MV-4-11 (cell line): ENCODE measurements around the gene SLC6A20.

Experiments
- DNase-seq: peaks from one replicate; lab custom pipeline; 2025; lab: John Stamatoyannopoulos, UW

SLC6A20 gene

DNA sequence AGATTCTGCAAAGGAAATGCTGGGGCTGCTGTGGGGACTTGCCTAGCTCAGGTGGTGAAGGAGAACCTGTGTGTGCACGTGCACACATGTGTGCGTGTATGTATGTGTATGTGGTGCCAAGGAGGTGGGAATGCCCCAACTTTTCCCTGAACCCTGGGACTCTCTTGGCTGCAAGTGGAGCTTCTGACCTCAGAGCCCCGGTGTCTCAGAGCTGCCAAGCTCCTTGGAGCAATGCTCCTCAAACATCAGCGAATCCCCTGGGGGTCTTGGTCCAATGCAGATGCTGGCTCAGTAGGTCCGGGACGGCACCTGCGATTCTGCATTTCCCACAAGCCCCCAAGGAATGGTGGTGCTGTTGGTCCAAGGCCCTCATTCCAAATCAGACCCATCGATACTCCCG is 5.8 kb upstream of the SLC6A20 start:
- no peak for DNase-seq

- no peak for DNase-seq
Measured at GRCh38 chr3:45800611-45801010, 4.3 kb upstream of the SLC6A20 start.

- DNase-seq = no peak
Measured at GRCh38 chr3:45799586-45799985, 3.2 kb upstream of the SLC6A20 start.

GRCh38 chr3:45798034-45798433 is 1.7 kb upstream of the SLC6A20 start:
- no peak for DNase-seq

- no peak for DNase-seq
Measured at GRCh38 chr3:45796902-45797637, 734 bp upstream of the SLC6A20 start.

DNA sequence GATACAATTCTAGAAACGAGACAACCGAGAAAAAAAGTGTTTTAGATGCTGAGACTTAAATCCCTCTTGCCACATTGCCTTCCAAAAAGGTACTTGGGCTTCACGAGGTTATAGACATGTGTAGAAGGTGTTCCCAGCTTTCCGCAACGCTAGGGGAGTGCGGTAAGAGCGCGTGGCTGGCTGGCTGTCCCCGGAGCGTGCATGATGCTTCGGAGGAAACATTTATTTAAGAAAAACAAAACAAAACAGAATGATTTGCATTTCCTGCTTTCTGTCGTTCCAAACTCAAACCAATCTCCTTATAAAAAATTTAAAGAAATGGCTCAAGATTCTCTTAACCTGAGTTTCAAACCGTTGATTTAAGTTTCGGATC is 841 bp downstream of the SLC6A20 start:
- DNase-seq = no peak

GRCh38 chr3:45794660-45795059 is 1.7 kb downstream of the SLC6A20 start:
- DNase-seq = no peak

- DNase-seq = no peak
Measured at GRCh38 chr3:45794177-45794560, 2.2 kb downstream of the SLC6A20 start.

DNA sequence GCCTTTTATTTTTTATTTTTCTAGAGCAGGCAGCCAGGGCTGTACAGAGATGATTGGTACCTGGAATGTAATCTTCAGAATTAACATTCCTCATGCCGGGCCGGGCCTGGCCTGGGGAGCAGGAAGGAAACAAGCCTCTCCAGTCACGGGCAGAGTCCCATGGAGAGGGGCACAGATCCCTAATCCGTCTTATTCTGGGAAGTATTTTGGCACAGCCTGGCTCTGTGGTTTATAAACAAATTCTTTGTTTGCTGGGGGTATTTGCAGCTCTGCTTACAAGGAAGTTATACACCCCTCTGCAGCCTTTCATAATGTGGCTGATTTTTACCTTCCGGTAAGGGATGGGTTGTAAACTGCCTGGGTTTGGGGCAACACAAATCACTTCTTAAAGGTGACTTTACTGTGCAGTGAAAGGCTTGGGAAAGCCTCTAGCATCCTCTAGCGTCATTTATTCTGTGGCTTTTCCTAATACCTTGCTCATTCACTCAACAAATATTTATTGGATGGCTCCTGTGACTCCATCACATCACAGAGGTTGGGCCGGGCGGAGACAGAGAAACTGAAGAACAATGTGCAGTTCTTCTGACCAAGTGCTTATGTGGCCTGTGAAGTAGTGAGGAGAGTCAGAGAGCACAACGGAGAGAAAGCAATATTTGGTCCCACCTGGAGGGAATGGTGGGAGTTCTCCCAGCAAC is 2.7 kb downstream of the SLC6A20 start:
- DNase-seq = no peak

- no peak for DNase-seq
Measured at GRCh38 chr3:45792516-45793172, 3.7 kb downstream of the SLC6A20 start.

GRCh38 chr3:45792036-45792435 is 4.3 kb downstream of the SLC6A20 start:
- no peak for DNase-seq

DNA sequence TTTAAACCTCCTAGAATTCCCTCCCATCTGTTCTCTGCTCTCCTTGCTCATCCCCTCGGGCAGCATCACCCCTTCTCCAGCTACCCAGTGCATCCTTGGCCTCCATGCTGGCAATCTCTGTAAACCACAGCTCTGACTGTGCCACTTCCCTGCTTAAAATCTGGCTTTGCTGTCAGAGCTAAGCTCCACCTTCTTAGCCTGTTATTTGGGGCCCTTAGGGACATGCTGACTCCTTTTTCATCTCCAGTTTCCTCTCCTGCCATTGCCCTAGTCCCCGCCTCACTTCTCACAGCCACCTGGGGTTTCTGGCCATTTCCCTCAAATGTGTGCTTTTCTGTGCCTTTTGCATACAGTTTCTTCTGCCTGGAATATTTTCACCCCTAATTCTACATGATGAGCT is 5.7 kb downstream of the SLC6A20 start:
- DNase-seq = no peak

DNA sequence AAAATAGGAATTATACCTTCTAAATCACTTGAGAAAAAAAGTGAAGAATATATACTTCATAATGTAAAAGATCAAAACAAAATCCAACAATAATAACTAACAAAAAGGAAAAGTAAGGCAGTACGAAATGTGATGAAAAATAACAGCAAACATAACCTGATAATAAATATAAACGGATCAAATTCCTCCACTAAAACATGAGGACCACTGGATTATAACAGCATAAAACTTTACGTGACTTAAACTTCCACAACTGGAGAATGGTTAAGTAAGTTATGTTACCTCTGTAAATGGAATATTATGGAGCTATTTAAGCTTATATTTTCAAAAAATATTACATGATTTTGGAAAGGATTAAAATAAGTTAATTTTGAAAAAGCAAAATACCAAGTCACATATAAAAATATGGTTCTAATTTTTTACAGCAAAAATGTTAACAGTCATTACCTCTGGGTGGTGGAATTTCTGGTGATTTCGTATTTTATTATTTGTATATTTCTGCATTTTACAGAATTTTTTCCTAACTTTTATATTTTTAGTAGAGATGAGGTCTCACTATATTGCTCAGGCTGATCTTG is 7.0 kb downstream of the SLC6A20 start:
- no peak for DNase-seq

- no peak for DNase-seq
Measured at GRCh38 chr3:45787551-45787950, 8.8 kb downstream of the SLC6A20 start.

DNA sequence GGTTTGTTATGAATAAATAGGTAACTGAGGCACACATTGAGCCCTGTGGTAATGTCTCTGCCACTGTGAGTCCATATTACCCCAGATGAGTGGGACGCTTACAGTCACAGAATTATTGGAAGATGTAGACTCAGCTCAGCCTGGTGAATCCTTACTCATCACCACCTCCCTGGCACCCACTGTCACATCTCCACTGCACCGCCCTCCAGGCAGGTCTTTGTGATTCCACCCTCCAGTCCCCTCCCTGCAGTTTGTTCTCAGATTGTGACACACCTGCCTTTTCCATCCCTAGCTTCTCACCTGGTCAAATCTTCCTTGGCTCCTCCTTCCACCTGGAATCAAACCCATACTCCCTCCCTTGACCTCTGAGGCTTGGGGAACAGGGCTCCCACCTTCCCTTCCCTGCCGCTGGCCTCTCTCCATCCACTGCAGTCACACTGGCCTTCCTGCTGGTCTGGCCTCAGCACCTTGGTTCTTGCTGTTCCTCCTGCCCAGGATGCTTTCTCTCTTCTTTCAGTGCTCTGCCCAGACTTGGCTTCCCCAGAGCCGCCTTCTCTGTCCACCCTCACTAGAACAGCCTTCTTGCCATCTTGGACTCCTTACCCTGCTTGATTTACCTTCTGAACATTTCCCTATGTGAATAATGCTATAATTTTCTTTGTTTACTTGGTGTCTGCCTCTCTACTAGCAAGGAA is 9.4 kb downstream of the SLC6A20 start:
- no peak for DNase-seq

DNA sequence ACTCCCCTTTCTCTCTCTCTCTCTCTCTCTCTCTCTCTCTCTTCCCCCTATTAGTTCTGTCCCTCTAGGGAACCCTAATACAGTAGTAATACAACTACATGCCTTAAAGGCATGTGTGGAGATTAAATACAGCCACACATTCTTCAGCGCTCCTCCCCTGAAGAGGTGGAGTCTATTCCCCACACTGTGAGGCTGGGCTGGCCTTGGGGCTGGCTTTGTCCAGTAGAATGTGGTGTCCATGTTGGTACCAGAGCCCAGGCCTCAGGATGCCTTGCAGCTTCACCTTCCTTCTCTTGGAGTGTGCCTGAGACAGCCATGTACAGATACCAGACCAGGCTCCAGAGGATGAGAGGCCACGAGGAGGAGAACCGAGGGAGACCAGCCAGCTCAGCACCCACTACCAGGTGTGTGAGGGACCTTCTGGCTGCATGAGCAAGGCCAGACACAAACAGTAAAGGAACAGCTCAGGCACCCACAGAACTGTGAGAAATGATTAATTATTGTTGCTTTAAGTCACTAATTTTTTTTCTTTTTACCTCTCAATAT is 10.7 kb downstream of the SLC6A20 start:
- DNase-seq = no peak

DNA sequence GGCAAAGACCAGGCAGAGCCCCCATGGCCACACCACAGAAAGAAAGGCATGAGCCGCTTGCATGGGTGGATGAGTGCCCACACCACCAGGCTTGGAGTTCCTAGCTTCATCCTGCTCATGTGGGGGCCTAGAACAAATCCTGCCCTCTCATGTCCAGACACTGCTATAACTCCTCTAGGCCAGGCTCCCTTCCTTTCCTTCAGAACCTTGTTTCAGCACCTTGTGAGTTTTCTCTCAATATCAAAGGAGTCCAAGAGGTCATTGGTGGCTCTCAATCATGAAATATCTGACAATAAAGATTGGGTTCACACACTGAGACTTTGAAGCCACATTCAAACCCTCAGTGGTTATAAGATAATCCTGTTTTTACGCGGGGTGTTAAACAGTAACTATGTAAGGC is 12.7 kb downstream of the SLC6A20 start:
- no peak for DNase-seq

DNA sequence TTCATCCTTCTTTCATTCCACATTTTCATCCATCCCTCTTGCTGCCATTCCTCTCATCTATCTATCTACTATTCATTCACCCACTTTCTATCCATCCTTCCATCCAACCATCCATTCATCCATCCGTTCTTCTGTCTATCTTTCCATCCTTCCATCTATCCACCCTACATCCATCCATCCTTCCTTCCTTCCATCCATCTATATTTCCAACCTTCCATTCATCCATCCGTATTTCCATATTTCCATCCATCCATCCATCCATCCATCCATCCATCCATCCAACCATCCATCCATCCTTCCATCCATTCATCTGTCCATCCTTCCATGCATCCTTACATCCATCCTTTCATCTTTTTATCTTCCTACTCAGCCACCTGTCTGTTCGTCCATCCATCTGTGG is 14.0 kb downstream of the SLC6A20 start:
- DNase-seq = no peak

DNA sequence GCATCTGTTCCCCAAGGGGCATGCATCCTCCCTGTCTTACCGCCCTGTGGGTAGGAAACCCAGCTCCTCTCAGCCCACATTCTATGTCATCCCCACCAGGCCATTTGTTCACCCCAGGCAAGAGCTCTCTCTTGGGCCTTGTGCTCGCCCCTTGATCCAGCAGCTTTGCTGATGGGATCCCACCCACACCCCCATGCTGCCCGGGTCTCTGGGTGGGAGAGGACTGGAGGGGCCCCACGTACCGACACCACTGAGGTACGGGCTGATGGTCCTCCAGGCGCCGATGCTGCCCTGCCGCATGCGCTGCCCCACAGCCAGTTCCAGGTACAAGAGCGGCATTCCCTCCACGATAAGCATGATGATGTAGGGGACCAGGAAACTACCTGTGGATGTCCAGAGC is 14.5 kb downstream of the SLC6A20 start:
- no peak for DNase-seq

GRCh38 chr3:45781271-45781670 is 15.1 kb downstream of the SLC6A20 start:
- no peak for DNase-seq

DNA sequence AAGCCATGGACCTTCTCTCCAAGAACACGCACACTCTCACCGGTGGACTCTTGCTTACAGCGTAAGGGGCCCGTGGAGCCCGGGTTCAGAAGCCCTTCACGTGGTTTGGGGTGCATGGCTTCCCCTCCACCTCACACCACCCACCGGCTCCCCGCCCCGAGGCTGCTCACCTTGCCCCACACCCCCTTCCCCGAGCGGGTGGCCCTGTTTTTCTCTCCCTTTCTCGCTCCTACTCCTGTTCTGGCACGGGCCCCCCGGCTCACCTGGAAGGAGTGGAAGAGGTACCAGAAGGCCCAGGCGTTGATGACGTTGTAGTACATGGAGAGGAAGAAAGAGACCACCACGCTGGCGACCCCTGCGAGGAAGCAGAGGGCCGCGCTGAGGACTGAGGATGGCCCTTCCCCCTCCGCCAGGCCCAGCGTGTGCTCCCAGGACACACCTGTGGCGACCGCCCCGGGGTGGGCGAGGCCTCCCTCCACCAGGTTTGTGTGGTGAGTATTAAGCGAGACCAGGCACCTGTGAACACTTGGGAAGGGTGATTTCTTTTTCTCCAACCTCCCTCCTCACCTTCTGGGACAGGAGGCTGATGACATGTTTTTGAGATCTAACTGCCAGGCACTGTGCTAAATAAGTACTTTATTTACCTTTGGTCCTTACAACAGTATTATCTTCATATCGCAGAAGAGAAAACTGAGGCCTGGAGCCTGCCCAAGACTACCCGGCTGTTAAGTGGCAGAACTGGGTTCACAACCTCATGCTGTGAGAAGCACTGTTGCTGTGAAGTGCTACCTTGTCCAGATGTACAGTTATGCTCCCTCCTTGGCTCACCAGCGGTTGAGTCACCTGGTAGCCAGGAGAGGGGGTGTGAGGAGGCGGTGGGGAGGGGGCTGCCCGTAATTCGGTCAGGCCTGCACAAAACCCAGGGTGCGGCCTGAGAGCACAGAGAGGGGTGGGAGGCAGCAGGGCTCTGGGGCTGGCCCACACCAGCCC is 16.3 kb downstream of the SLC6A20 start:
- DNase-seq = no peak
